ENCODE measurements around the gene KIF12.

Gene KIF12

DNA sequence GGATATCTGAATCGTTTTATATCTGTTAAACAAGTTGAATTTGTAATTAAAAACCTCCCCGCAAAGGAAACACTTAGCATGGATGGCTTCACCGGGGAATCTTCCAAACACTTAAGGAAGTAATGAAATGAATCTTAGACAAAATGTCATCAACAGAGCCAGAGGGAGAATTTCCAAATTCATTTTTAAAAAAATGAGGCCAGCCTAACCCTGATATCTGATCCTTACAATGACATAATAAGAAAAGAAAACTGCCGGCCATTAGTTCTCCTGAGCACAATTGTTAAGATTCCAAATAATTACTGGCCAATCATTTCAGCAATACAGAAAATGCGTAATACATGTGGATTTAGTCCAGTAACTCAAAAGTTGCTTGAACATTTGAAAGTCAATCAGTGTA lies 6.1 kb upstream of the KIF12 start:
- DNase-seq (ENCODE audit: low spot score): no peak

DNA sequence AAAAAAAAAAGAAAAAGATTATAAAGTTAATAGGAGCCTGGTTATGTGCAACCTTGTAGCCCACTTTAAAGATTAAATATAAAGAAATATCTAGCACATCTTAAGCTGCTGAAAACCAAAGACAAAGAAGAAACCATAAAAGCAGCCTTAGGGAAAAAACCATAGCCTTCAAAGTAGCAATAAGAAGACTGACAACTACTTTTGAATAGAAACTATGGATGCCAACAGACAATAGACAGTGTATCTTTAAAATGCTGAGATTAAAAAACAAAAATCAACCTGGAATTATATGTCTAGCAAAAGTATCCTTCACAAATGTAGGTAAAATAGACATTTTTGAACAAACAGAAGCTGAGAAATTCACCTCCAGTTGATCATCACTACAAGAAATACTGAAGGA lies 3.4 kb upstream of the KIF12 start:
- no peak for DNase-seq (ENCODE audit: low spot score)

DNA sequence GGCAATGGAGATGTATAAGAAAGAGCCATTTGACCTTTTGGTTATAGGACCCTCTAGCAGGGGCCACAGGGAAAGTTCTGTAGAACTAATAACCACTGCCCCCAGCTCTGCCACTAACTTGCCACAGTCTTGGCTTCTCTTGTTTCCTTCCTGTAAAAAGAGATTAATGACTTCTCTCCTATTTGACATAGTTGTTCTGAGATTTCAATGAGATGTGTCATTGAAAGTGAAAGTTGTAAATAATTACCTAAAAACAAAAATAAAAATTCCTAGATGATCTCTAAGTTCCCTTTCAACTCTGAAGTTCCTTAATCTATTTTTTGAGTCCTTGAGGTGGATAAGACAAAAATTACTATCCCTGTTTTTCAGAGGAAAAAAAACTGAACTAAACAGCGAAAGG lies 1.4 kb upstream of the KIF12 start:
- DNase-seq (ENCODE audit: low spot score): no peak

DNA sequence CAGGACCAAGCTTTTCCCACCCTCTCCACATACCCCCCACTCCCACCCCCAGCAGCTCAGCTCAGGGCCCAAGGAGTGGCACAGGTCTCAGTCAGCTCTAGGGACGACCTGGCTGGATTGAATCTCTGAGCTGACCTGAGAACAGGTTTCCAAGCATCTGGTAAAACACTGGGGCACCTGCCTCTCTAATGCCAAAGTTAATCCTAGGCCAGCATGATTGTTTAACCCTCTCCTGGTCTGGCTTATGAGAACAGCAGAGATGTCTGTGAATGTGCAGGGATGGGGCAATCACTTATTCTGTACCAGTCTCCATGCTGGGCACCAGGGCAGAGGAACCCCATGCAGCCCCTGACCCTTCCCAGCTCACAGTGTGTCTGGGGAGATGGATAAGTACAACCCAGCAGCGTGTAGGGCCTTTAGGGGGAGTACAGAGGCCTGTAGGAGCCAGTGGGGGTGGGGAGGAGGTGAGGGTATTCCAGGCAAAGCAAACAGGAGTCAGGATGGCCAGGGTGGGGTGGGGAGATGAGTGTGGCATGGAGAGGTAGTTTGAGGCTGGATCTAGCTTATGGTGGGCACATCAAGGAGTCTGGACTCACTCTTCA lies 678 bp upstream of the KIF12 start:
- DNase-seq (ENCODE audit: low spot score): no peak

DNA sequence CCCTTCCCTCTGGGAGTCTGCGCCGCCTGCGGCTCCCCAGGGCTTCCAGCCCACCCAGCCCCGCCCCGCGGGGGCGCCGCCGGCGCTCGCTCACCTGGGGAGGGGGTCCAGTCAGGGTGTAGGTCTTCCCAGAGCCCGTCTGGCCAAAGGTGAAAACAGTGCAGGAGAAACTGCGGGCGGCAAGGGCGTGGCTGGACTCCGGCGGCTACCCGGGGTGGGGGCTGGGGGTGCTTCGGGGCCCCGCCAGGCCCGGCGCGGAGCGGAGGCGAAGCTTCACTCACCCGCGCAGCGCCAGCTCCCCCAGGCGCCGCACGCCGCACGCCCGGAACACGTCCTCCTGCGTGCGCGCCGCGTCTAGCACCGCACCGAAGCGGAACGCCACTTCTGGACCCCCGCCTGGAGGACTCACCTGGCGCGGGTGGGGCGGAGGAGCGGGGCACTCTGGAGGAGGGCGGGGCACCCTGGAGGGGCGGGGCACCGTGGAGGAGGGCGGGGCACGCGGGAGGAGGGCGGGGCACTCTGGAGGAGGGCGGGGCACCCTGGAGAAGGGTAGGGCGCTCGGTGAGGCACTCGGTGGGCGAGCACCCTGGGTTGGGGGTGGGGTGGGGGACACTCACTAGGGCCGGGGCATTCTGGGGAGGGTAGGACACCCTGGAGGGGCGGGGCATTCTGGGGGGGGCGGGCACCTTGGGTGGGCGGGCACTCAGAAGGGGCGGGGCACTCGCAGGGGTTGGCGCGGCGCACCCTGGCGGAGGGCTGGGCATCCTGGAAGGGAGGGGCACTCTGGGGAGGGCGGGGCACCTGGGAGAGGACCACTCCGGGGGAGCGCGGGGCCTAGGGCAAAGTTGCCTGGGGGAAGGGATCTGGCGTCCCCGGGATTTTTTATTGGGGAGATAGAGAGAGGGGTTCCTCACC lies 814 bp downstream of the KIF12 start:
- DNase-seq (ENCODE audit: low spot score): no peak

DNA sequence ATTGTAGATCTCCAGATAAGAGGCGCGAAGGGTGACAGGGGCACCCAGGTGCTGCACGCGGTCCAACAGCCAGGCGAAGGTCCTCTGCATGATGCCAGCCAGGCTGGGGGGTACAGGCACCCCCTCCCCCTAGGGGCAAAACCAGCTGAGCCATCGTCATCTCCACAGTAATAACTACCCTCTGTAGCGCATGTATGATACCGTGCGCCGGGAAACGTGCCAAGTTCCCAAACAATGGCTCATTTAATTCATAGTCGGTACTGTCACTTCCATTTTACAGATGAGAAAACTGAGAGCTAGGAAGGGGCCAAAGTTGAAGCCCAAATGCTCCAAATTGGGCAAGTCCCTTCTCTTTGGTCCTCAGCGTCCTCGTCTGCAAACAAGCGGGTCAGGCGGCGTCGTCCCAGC lies 1.5 kb downstream of the KIF12 start:
- no peak for DNase-seq (ENCODE audit: low spot score)

DNA sequence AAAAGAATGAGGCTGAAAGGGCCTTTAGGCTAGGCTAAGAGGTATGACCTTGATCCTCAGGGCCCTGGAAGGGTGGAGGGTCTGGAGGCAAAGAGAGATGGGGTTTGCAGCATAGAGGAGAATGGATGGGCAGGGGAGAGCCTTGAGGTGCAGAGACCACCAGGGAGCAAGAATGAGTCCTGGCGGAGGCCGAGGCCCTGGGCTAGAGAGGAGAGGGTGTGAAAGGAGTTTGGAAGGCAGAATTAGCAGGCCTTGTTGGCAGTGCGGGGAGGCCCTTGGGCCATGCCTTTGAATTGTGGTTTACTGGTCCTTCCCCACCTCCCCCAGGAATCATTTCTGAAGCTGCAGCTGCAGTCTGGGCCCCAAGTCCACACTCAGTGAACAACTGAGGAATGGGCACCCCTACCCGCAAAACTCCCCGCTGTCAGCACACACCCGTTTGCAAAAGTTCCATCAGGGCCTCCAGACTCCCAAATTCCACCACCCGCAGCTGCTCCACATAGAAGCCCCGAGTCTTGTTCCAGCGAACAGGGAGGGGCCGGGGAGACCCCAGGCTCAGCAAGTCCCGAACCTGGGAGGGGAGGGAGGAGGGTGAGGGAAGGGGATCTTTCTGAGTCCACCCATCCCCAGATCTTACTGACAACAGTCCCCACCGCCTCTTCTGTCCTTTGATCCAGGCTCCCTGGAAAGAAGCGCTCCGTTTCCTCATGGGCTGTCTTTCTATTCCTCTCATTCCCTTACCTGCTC lies 2.1 kb downstream of the KIF12 start:
- no peak for DNase-seq (ENCODE audit: low spot score)

DNA sequence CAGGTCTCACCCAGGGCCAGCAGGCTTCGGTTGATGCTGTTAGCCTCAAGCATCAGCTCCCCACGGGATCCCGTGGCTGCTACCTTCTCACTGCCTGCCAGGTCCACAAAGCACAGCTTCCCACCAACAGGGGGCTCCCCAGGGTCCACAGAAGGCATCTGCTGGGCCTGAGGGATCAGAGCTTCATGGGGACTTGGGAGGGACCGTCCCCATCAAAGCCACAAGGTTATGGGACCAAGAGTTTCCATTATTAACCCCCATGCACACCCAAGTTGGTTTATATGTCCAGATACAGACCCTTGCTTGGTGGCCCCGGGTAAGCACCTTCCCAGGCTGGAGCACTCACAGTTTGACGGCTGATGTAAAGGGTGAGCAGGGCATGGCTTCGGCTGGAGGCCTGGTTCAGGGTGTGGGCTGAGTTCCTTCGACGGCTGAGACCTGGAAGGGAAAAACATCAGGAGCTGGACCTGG lies 3.0 kb downstream of the KIF12 start:
- DNase-seq (ENCODE audit: low spot score): no peak

DNA sequence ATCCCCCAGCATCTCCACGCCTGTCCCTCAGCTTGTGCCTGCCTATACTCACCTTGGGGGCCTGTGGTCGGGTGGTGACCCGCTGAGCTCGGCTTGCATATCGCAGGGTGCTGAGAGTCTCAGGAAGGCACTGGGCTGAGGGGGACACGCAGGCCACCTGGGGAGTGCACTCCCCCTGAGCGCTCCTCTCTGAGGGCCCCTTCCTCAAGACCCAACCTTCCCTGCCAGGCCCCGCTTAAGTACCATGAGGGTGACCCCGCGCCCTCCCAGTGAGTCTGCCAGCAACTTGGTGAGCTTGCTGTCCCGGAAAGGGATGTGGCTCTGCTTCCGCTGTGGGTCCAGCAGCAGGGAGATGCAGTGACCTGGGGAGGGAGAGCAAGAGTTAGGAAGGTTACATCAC lies 4.1 kb downstream of the KIF12 start:
- no peak for DNase-seq (ENCODE audit: low spot score)

DNA sequence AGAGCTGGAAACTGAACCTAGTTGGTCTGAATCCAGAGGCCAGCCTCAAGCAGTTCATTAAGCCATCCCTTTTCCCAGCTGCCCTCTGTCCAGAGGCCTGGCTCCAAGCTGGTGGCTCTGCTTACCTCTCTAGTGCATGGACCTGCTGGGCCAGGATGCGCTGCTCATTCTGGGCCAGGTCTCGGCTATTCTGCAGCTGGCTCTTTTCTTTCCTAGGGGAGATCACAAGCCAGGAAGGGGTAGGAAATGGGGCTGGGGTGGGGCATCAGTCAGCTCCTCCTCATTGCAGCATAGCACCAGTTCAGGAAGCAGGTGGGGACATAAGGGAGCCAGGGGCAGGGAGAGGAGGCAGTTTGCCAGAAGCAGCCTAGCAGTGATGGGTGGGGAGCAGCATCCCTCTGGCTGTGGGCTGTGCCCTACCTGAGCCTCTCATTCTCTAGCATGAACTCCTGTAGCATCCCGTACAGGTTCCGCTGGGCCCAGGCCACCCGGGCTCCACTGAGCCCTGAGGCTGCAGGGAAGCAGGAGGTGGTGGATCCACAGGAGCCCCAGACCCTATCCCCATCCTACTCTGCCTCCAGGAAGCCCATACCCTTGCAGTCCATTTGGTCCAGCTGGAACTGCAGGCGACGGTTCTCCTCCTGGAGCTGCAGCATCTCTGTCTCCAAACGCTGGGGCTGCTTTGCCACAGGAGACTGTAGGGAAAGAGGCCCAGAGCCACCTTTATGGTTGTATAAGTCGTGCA lies 5.2 kb downstream of the KIF12 start:
- no peak for DNase-seq (ENCODE audit: low spot score)

DNA sequence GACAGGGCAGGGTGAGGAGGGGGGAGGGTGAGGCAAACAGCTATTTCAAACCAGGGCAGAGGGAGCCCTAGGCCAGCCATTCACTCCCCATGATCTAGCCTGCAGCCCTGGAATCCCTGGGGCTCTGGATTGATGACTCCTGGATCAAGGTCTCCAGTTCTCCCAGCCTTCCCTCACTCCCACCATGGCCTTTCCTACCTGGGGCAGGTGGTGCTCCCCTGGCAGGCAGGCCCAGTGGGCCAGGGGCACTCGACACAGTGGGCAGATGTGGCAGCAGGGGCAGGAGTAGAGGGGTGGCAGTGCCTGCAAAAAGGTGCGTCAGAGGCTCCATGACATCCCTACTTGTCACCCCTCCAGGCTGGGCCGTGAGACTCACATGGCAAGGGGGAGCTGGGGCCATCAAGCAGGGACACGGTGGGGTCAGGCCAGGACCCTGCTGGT lies 6.0 kb downstream of the KIF12 start:
- no peak for DNase-seq (ENCODE audit: low spot score)

DNA sequence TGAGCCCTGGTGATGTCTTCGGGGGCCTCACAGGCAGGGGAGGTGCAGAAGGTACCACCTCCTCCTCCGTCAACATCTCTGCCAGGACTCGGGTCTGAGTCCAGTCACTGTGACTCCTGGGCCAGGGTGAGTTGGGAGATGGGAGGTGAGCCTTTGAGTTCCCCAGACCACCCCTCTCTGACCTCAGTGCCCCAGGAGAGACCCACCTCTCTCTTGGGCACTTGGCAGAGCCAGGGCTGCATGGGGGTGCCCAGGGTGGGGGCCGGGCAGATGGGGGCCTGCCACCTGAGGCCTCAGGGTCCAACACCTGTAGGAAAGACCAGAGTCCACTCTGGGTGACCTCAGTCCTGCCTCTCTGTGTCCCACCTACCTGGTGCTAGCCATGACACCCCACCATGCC lies 6.8 kb downstream of the KIF12 start:
- no peak for DNase-seq (ENCODE audit: low spot score)

DNA sequence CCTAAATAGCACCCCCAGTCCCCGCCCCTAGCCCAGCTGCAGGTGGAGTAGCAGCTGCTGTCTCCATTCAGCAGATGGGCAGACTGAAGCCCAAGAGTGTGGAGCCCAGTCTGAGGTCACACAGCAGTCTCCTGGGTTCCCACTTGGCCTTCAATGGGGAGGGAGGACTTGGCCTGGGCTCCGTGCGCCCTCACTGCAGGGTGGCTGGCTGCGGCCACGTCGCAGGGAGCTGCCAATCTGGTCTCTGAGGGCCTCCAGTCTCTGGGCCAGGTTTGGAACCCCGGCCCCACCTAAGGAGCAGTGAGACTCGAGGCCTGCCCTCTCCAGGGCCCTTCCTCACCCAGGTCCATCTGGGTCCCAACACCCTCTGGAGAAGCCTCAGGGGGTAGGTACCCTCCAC lies 7.4 kb downstream of the KIF12 start:
- DNase-seq (ENCODE audit: low spot score): no peak

DNA sequence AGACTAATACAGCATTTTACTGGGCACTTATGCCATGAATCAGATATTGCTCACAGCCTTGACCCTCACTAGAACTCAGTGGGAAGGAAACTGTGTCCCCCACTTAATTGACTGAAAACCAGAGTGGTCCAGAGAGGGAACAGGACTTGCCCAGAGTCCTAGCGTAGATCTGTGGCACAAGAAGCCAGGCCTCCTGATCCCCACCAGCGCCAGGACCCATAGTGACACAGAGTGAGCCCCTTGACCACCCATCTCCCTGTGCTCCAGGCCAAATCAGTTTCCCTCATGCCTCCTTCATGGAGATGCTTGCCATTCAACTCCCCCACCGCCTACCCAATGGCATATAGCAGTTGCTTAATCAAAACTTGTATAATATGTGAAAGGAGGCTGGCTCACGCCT lies 8.3 kb downstream of the KIF12 start:
- DNase-seq (ENCODE audit: low spot score): no peak

DNA sequence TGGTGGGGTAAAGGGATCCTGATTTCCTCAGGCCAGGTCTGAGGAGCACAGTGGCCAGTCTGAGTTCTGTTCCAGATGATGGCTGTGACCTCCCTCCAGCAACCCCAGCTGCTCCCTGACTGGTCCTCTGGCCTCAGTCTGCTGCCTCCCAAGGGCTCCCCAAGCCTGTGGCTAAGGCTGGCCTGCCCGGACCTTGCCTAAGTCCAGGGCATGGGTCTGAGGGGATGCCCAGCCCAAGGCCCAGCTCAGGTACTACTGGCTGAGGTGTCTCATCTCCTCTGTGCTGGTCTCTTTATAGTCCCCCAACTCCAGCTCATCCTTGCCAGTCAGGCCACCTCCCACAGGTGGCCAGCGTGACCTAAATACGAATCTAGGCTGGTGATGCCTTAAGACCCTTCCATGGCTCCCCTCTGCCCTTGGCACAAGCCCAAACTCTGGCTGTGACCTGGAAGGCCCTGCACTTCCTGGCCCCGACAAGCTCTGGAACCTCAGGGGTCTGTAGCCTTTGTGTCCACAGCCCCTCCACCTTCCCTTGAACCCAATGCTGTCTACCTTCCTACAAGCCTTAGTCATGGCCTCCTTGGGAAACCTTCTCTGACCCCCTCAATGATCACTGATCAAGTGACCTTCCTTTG lies 9.8 kb downstream of the KIF12 start:
- DNase-seq (ENCODE audit: low spot score): no peak

DNA sequence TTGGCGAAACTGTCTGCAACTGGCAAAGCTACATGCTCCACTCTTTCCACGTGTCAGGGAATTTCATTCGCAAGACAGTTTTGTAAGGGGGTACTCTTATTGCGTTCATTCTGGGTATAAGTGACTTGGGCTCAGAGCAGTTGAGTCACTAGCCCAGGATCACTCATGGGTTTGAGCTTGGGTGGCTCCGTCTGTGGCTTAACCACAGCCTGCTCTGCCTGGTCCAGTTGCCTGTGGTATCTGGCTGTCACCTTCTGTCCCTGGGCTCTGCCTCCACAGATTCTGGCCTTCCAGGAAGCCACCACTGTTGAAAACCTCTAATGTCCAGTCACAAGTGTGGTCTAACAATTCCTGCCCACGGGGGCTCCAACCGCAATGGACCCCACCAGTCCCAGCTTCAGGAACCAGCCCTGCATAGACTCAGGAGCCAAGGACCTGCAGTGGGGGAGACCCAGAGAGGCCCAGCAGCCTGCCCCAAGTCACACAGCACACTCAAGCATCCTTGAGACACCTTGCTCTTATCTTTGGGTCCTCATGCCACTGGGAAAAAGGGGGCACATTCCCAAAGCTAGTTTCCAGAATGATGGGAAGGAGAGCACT lies 10.4 kb downstream of the KIF12 start:
- DNase-seq (ENCODE audit: low spot score): no peak

DNA sequence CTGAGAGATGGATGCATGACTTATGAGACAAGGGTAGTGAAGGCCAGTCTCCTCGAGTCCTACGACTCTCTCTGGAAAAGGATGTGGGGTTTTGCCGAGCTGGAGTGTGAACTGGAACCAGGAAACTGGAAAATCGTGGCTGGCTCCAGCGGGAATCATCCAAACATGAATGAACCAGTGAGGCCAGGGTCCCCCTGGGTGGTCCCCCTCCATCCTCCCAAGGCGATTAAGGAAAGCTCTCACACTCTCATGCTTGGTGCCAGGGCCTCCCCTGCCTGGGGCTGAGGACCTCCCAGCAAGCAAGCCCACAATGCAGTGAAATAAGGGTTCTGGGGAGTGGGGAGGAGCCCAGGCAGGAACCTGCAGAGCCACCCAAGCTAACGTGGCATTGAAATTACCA lies 11.4 kb downstream of the KIF12 start:
- DNase-seq (ENCODE audit: low spot score): no peak

DNA sequence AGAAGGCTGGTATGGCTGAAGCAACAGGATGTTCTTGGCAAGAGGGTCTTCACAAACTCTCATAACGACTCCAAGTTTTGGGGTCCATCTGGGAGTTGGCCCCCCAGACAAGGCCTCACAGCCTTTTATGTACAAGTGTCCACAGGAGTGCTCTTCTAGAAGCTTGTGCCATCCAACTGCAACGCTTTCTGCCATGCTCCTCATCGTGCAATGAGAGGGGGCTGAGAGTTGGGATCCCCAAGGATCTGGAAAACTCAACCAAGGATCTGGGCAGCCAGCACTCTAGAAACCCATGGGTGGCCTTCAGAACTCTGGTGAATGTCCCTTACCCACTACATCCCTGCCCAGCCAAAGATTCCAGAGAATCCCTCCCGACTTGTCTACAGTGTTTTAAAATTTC lies 12.5 kb downstream of the KIF12 start:
- DNase-seq (ENCODE audit: low spot score): no peak

DNA sequence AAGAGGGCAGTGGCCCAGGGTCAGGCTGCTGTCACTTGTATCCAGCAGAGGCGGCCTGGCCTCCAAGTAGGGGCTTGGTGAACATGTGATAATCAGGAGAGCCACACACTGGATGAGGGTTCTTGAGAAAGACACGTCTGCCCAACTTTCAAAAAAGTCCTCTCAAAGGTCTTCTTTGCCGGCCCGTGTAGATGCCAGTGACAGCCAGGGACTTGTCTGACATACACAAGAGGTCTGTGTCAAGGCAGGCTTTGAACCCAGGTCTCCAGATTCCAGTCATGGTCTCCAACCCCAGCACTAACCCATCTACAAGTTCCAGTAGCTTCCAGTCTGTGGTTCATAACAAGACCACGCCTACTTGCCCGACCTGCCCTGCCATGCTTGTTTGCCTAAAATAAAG lies 13.1 kb downstream of the KIF12 start:
- DNase-seq (ENCODE audit: low spot score): no peak

DNA sequence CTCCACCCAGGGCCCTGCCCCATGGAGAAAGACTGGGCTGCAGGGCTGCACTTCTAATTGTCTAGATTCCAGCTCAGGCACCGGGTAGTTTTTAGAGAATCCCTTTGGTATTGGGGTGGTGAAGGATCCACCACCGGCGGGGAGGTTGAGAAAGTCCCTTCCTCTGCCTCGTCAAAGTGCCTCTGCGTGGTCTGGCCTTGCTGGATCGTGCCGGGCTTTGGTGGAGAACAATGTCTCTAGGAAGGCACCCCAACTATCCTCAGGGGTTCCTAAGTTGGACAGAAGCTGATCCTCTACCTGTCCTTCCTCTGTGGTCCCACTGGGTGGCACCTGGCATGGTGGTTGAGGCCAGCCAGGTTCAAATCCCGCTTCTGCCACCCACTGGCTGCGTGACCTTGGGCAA lies 13.7 kb downstream of the KIF12 start:
- no peak for DNase-seq (ENCODE audit: low spot score)

Measured in pons (tissue), 1 donor.